HG02759 (cell line): ENCODE measurements around the gene GUCY1A2.
"Not testable (repeated sequence)": the region's sequence is repeated elsewhere in the genome, so short reads cannot be mapped to it uniquely, and the experiment has no call there.

Experiments used
- ATAC-seq: cut with Tn5 transposase; IDR thresholded peaks from one replicate; pipeline ENCODE4 v1.9.1; 2021; ENCODE audit warnings: mild to moderate bottlenecking, moderate library complexity; ENCODE audit not compliant: unreplicated experiment

Gene GUCY1A2

GRCh38 chr11:106950067-106950491 is 68.2 kb downstream of the GUCY1A2 start:
- ATAC-seq, result no peak

GRCh38 chr11:106943089-106943488 is 75.2 kb downstream of the GUCY1A2 start:
- no peak for ATAC-seq

- ATAC-seq, result no peak
Measured at GRCh38 chr11:106939157-106939556, 79.1 kb downstream of the GUCY1A2 start.

GRCh38 chr11:106937111-106937510 is 81.2 kb downstream of the GUCY1A2 start:
- no peak for ATAC-seq

- no peak for ATAC-seq
Measured at GRCh38 chr11:106925245-106925644, 93.0 kb downstream of the GUCY1A2 start.

- no peak for ATAC-seq
Measured at GRCh38 chr11:106920899-106921509, 97.3 kb downstream of the GUCY1A2 start.

GRCh38 chr11:106917973-106918372 is 100.3 kb downstream of the GUCY1A2 start:
- peak; percentile 82 for ATAC-seq

GRCh38 chr11:106914409-106914808 is 103.9 kb downstream of the GUCY1A2 start:
- ATAC-seq, result no peak

- ATAC-seq, result no peak
Measured at GRCh38 chr11:106913141-106913540, 105.1 kb downstream of the GUCY1A2 start.

- no peak for ATAC-seq
Measured at GRCh38 chr11:106904826-106905225, 113.5 kb downstream of the GUCY1A2 start.

GRCh38 chr11:106889718-106890117 is 128.6 kb downstream of the GUCY1A2 start:
- no peak for ATAC-seq

GRCh38 chr11:106888386-106888785 is 129.9 kb downstream of the GUCY1A2 start:
- ATAC-seq, result no peak

- ATAC-seq, result not testable (repeated sequence)
Measured at GRCh38 chr11:106883693-106884092, 134.6 kb downstream of the GUCY1A2 start.

- ATAC-seq, result no peak
Measured at GRCh38 chr11:106879832-106880546, 138.3 kb downstream of the GUCY1A2 start.

- no peak for ATAC-seq
Measured at GRCh38 chr11:106879029-106879428, 139.2 kb downstream of the GUCY1A2 start.

GRCh38 chr11:106875013-106875412 is 143.3 kb downstream of the GUCY1A2 start:
- no peak for ATAC-seq

- ATAC-seq, result no peak
Measured at GRCh38 chr11:106872246-106872645, 146.0 kb downstream of the GUCY1A2 start.

GRCh38 chr11:106858200-106858599 is 160.1 kb downstream of the GUCY1A2 start:
- ATAC-seq, result no peak

- no peak for ATAC-seq
Measured at GRCh38 chr11:106856566-106856965, 161.7 kb downstream of the GUCY1A2 start.

GRCh38 chr11:106854429-106854828 is 163.8 kb downstream of the GUCY1A2 start:
- no peak for ATAC-seq

- no peak for ATAC-seq
Measured at GRCh38 chr11:106853850-106854401, 164.3 kb downstream of the GUCY1A2 start.

GRCh38 chr11:106852779-106853178 is 165.5 kb downstream of the GUCY1A2 start:
- no peak for ATAC-seq
